ENCODE data around the gene TTYH2. TPM values are rescaled to one million over a fixed set of nuclear protein-coding genes. Genes with fewer than 3 reads are reported as not detected.

Gene TTYH2
- total and polyA plus RNA-seq, 2 donors (not counting 1 experiment from before 2014, with no cell fraction given) = 3.0 to 3.1 TPM

DNA sequence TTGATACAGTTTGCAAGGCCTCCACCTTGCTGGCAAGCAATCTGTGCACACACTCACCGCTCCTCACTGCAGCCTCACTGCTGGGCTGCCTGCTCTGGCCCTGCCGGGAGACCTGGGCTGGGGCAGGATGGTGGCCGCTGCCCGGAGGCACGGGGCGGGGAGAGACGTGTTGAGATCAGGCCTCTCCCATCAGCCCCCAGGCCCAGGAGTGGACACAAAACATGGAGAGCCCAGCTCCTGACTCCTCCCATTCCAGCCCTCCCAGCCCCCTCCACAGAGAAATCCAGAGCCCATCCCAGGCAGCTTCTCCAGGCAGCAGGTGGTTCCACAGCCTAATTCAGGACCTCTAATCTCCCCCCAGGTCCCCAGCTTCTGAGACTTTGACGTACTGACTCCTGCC, 33.0 kb upstream of the TTYH2 start:
- TF ChIP-seq, protein P1, sequence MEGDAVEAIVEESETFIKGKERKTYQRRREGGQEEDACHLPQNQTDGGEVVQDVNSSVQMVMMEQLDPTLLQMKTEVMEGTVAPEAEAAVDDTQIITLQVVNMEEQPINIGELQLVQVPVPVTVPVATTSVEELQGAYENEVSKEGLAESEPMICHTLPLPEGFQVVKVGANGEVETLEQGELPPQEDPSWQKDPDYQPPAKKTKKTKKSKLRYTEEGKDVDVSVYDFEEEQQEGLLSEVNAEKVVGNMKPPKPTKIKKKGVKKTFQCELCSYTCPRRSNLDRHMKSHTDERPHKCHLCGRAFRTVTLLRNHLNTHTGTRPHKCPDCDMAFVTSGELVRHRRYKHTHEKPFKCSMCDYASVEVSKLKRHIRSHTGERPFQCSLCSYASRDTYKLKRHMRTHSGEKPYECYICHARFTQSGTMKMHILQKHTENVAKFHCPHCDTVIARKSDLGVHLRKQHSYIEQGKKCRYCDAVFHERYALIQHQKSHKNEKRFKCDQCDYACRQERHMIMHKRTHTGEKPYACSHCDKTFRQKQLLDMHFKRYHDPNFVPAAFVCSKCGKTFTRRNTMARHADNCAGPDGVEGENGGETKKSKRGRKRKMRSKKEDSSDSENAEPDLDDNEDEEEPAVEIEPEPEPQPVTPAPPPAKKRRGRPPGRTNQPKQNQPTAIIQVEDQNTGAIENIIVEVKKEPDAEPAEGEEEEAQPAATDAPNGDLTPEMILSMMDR (IDR thresholded peaks at IDR 0.05) = no peak
- TF ChIP-seq EZH2 (IDR thresholded peaks at IDR 0.05; ENCODE audit: borderline replicate concordance, insufficient read depth, low read depth, low read length, poor library complexity, severe bottlenecking) = no peak
- H3K36me3 ChIP-seq (replicated peaks in 1 of 2; ENCODE audit: control extremely low read depth in 1 of 2, control insufficient read depth in 1 of 2, extremely low read depth in 1 of 2, insufficient read depth in 2 of 2, low read length in 1 of 2) = no peaks in the 10 kb centered on the region
- DNase-seq (no peak), ATAC-seq (ENCODE audit: low read depth) (no peak)
- no peak overlapping the region for H3K9ac ChIP-seq (ENCODE audit: low read length)
- H3K4me2 ChIP-seq (replicated peaks; ENCODE audit: low read depth, low read length, poor library complexity, severe bottlenecking) = no peak overlapping the region
- no peak overlapping the region for H2AFZ ChIP-seq (ENCODE audit: insufficient read depth, low read depth, low read length, poor library complexity, severe bottlenecking)
- peaks cover 0 to 20% (median 2%) of the 10 kb centered on the region in 4 experiments for H3K27me3 ChIP-seq (replicated peaks in 1 of 4; ENCODE audit: control extremely low read depth in 1 of 4, control insufficient read depth in 3 of 4, insufficient read depth in 4 of 4, low read length in 3 of 4)
- H3K4me3 Mint-ChIP-seq = no peak overlapping the region
- H3K4me3 ChIP-seq (ENCODE audit: control extremely low read depth in 1 of 5, extremely low read depth in 1 of 5, insufficient read depth in 1 of 5, low read depth in 2 of 5, low read length in 4 of 5) = no peak overlapping the region
- H3K27ac Mint-ChIP-seq = no peak overlapping the region
- no peak overlapping the region for H3K27ac ChIP-seq (ENCODE audit: low read length in 2 of 2)
- CTCF ChIA-PET = interaction anchor here (1.7 kb wide), 1 partner anchor 20 kb away, joined by 4 read pairs; no protein-coding TSS in a partner anchor
- H3K9me3 ChIP-seq (ENCODE audit: control extremely low read depth in 1 of 3, control insufficient read depth in 2 of 3, insufficient read depth in 1 of 3, low read length in 2 of 3) = peaks cover 0 to 4% (median 0%) of the 10 kb centered on the region in 3 donors
- H3K79me2 ChIP-seq (ENCODE audit: control insufficient read depth, insufficient read depth, low read length) = no peaks in the 10 kb centered on the region
- no peaks in the 10 kb centered on the region for H4K20me1 ChIP-seq (ENCODE audit: control insufficient read depth, insufficient read depth, low read length, poor library complexity, severe bottlenecking)
- H3K4me1 Mint-ChIP-seq = no peaks in the 10 kb centered on the region
- 76% methylated on average over 8 of the region's 8 CpGs for WGBS (ENCODE audit: insufficient coverage)
- peaks cover 34% of the 10 kb centered on the region for H3K27me3 Mint-ChIP-seq
- POLR2A ChIA-PET = no interaction called here
- intact Hi-C loops (cut with micrococcal nuclease) = no loop called here
- H3K4me1 ChIP-seq (ENCODE audit: control insufficient read depth in 2 of 2, insufficient read depth in 2 of 2, low read length in 2 of 2) = no peaks in the 10 kb centered on the region
- no peaks in the 10 kb centered on the region for H3K9me3 Mint-ChIP-seq (ENCODE audit: insufficient read depth)

DNA sequence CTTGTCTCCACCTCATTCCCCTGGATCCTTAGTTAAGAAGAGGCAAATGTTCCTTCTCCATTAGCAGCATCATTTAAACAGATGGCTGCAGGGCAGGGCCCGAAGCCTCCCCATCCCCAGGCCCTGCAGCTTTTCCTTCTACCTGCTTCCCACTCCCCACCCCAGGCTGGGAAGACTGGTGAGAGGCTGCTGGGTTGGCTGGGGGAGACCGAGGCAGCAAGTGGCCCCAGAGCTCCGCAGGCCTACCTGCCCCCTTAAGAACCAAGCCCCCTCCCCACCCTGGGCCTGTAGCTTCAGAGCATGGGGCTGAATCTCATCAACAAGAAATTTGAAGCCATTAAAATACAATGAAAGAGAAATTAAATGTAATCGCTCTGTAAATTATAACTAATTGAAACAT, 32.0 kb upstream of the TTYH2 start:
- H3K27me3 Mint-ChIP-seq = peaks cover 36% of the 10 kb centered on the region
- no peaks in the 10 kb centered on the region for H3K4me1 Mint-ChIP-seq
- H4K20me1 ChIP-seq (ENCODE audit: control insufficient read depth, insufficient read depth, low read length, poor library complexity, severe bottlenecking) = no peaks in the 10 kb centered on the region
- no peak overlapping the region for H3K4me3 Mint-ChIP-seq
- WGBS (ENCODE audit: insufficient coverage) = no CpG with 5 or more reads among the region's 4 CpGs
- CTCF ChIA-PET = interaction anchor here (1.7 kb wide), 1 partner anchor 19 kb away, joined by 4 read pairs; no protein-coding TSS in a partner anchor
- H3K9me3 ChIP-seq (ENCODE audit: control extremely low read depth in 1 of 3, control insufficient read depth in 2 of 3, insufficient read depth in 1 of 3, low read length in 2 of 3) = peaks cover 0 to 4% (median 0%) of the 10 kb centered on the region in 3 donors
- H3K4me2 ChIP-seq (replicated peaks; ENCODE audit: low read depth, low read length, poor library complexity, severe bottlenecking) = no peak overlapping the region
- no peak overlapping the region for H2AFZ ChIP-seq (ENCODE audit: insufficient read depth, low read depth, low read length, poor library complexity, severe bottlenecking)
- no peak overlapping the region for H3K27ac Mint-ChIP-seq
- ATAC-seq (ENCODE audit: low read depth) (no peak), DNase-seq (no peak)
- H3K27me3 ChIP-seq (replicated peaks in 1 of 4; ENCODE audit: control extremely low read depth in 1 of 4, control insufficient read depth in 3 of 4, insufficient read depth in 4 of 4, low read length in 3 of 4) = peaks cover 0 to 18% (median 2%) of the 10 kb centered on the region in 4 experiments
- no peak for TF ChIP-seq EZH2 (IDR thresholded peaks at IDR 0.05; ENCODE audit: borderline replicate concordance, insufficient read depth, low read depth, low read length, poor library complexity, severe bottlenecking)
- TF ChIP-seq, protein P1 (IDR thresholded peaks at IDR 0.05) = no peak
- POLR2A ChIA-PET = no interaction called here
- no peaks in the 10 kb centered on the region for H3K9me3 Mint-ChIP-seq (ENCODE audit: insufficient read depth)
- intact Hi-C loops (cut with micrococcal nuclease) = no loop called here
- H3K36me3 ChIP-seq (replicated peaks in 1 of 2; ENCODE audit: control extremely low read depth in 1 of 2, control insufficient read depth in 1 of 2, extremely low read depth in 1 of 2, insufficient read depth in 2 of 2, low read length in 1 of 2) = no peaks in the 10 kb centered on the region
- no peak overlapping the region for H3K4me3 ChIP-seq (ENCODE audit: control extremely low read depth in 1 of 5, extremely low read depth in 1 of 5, insufficient read depth in 1 of 5, low read depth in 2 of 5, low read length in 4 of 5)
- no peaks in the 10 kb centered on the region for H3K4me1 ChIP-seq (ENCODE audit: control insufficient read depth in 2 of 2, insufficient read depth in 2 of 2, low read length in 2 of 2)
- no peak overlapping the region for H3K27ac ChIP-seq (ENCODE audit: low read length in 2 of 2)
- no peak overlapping the region for H3K9ac ChIP-seq (ENCODE audit: low read length)
- no peaks in the 10 kb centered on the region for H3K79me2 ChIP-seq (ENCODE audit: control insufficient read depth, insufficient read depth, low read length)
